K562 (cell line): ENCODE measurements around the gene RAB31. TPM values are rescaled to one million over a fixed set of nuclear protein-coding genes. Genes with fewer than 3 reads are reported as not detected.

Source experiments
- ATAC-seq: fragments of 200-7000 bp; cut with Tn5 transposase; 3 replicates; pipeline ENCODE4 v1.9.1; 2020; ENCODE audit warnings: moderate library complexity
- BruUV-seq: library from RNA; stranded (reverse); fragments of 400-500 nt; replicated peaks from 2 replicates; lab custom pipeline; 2021; lab: Mats Ljungman, UMichigan
- CTCF ChIA-PET: fragments of 300-600 bp; formaldehyde crosslinking; extraction: SDS; loops from one replicate; lab custom pipeline; 2021; ENCODE audit warnings: low intra/inter-chr PET ratio; lab: Yijun Ruan, JAX
- POLR2A ChIA-PET: fragments of 300-600, 350-650 bp; sonication (Branson Sonifier 250); formaldehyde crosslinking; extraction: SDS; loops from one replicate; lab custom pipeline; 2021; ENCODE audit warnings: antibody characterized with exemption, inconsistent platforms; lab: Yijun Ruan, JAX
- DNase-seq, 4 experiments: peaks; one replicate each; pipeline versions ENCODE4 v3.0.0 to v3.0.0-alpha.2; 2011 to 2018; ENCODE audit warnings: low spot score in 3 of 4, mixed read lengths in 3 of 4; ENCODE audit errors: extremely low read depth in 1 of 4
- FAIRE-seq: peaks from 2 replicates; lab custom pipeline; 2011; peaks lifted over from hg19 to GRCh38; lab: Jason Lieb, UNC
- H2AFZ ChIP-seq: 2 replicates; pipeline ENCODE4 v1.6.0; 2011; ENCODE audit warnings: low read depth, low read length, control low read depth, inconsistent platforms
- H3K27ac ChIP-seq: fragments of 200-600 bp; 3 replicates; pipeline ENCODE4 v1.8.0; 2011; ENCODE audit warnings: low read depth, mild to moderate bottlenecking, control low read depth, inconsistent platforms, low read length, moderate library complexity, mixed read lengths; ENCODE audit errors: extremely low read depth
- H3K27me3 ChIP-seq, 2 experiments: fragments of 300-600 bp in 1 of 2; 2 replicates in 1 of 2; 3 replicates in 1 of 2; pipeline versions ENCODE4 v1.6.0 to v1.8.0; 2011; ENCODE audit warnings: inconsistent platforms in 2 of 2, low read length in 2 of 2, mild to moderate bottlenecking in 1 of 2, mixed read lengths in 1 of 2, moderate library complexity in 1 of 2; ENCODE audit not compliant: control insufficient read depth in 2 of 2, insufficient read depth in 2 of 2
- H3K36me3 ChIP-seq: fragments of 300-600 bp; 3 replicates; pipeline ENCODE4 v1.8.0; 2011; ENCODE audit warnings: mild to moderate bottlenecking, low read length, inconsistent platforms; ENCODE audit not compliant: control insufficient read depth, insufficient read depth
- H3K4me1 ChIP-seq, 2 experiments: fragments of 200-600 bp in 1 of 2; replicated peaks in 1 of 2; 2 replicates in 1 of 2; 3 replicates in 1 of 2; pipeline versions ENCODE4 v1.5.1 to v1.8.0; 2011; ENCODE audit warnings: inconsistent platforms in 2 of 2, low read length in 2 of 2, mild to moderate bottlenecking in 1 of 2, mixed read lengths in 1 of 2, moderate library complexity in 1 of 2; ENCODE audit not compliant: control insufficient read depth in 2 of 2, insufficient read depth in 2 of 2
- H3K4me2 ChIP-seq: 2 replicates; pipeline ENCODE4 v1.6.1; 2011; ENCODE audit warnings: low read length, control low read depth, inconsistent platforms, mixed read lengths; ENCODE audit not compliant: insufficient read depth
- H3K4me3 ChIP-seq: fragments of 200-600 bp; sonication (generic), shearing (Covaris generic); 2 replicates; pipeline ENCODE4 v1.5.1; 2016; ENCODE audit warnings: control low read depth, inconsistent platforms
- H3K79me2 ChIP-seq: fragments of 200-600 bp; 3 replicates; pipeline ENCODE4 v1.8.0; 2011; ENCODE audit warnings: low read length, inconsistent platforms; ENCODE audit not compliant: control insufficient read depth, insufficient read depth
- H3K9ac ChIP-seq, 2 experiments: 2 replicates each; pipeline versions ENCODE4 v1.6.0 to v1.6.1; 2011; ENCODE audit warnings: low read depth in 2 of 2, low read length in 2 of 2, control low read depth in 1 of 2, inconsistent platforms in 1 of 2, mild to moderate bottlenecking in 1 of 2, mixed read lengths in 1 of 2; ENCODE audit not compliant: insufficient read depth in 1 of 2
- H3K9me1 ChIP-seq: one replicate; pipeline ENCODE4 v1.6.0; 2011; ENCODE audit warnings: inconsistent platforms, mild to moderate bottlenecking, low read length, moderate library complexity; ENCODE audit not compliant: control insufficient read depth, insufficient read depth
- H3K9me3 ChIP-seq: replicated peaks from 2 replicates; pipeline ENCODE4 v1.5.1; 2011; ENCODE audit warnings: low read depth, low read length, inconsistent platforms; ENCODE audit not compliant: control insufficient read depth, insufficient read depth
- H4K20me1 ChIP-seq: replicated peaks from 2 replicates; pipeline ENCODE4 v1.6.1; 2011; ENCODE audit warnings: low read length, inconsistent platforms, mixed read lengths; ENCODE audit not compliant: control insufficient read depth, insufficient read depth
- DMBX1 ChIP-seq: fragments of 250-450 bp; sonication (Bioruptor Pico); IDR thresholded peaks from 2 replicates; pipeline ENCODE4 v1.8.0; 2022; ENCODE audit warnings: inconsistent platforms, mild to moderate bottlenecking, moderate library complexity, borderline replicate concordance
- MYNN ChIP-seq, 2 experiments: sonication (generic); formaldehyde crosslinking in 1 of 2; IDR thresholded peaks; 2 replicates each; pipeline versions ENCODE4 v1.5.0 to v1.6.1; 2016 to 2020; ENCODE audit warnings: antibody characterized with exemption in 1 of 2, missing genetic modification reagents in 1 of 2
- TEAD2 ChIP-seq: fragments of 450-650 bp; IDR thresholded peaks from 2 replicates; pipeline ENCODE4 v1.6.1; 2016; ENCODE audit warnings: missing genetic modification characterization, control low read depth, missing compliant biosample characterization
- ZNF766 ChIP-seq: fragments of 200-800 bp; sonication (Bioruptor generic); conservative IDR thresholded peaks from 2 replicates; pipeline ENCODE4 v1.6.1; 2016; ENCODE audit warnings: missing genetic modification characterization, missing compliant biosample characterization
- WGBS: fragments of 100-300 bp; shearing (Covaris generic); methylation state at CpG from one replicate; pipeline ENCODE4 v1.1.6; 2016; ENCODE audit warnings: low coverage, mixed read lengths; ENCODE audit not compliant: insufficient coverage; ENCODE audit errors: missing lambda C conversion rate; 5-methylcytosine and 5-hydroxymethylcytosine counted together
- in situ Hi-C: fragments of 300-500 bp; cut with MboI; formaldehyde crosslinking; loops from 4 replicates; pipeline ENCODE4 v1.15.0; 2018; ENCODE audit warnings: inconsistent platforms, mixed read lengths
- intact Hi-C: fragments of 100-400 bp; cut with micrococcal nuclease; formaldehyde crosslinking; loops from 2 replicates; pipeline ENCODE4 v1.14.2; 2022
- polyA plus RNA-seq, 8 experiments: library from polyadenylated mRNA; depleted of rRNA in 4 of 8; stranded (reverse) in 5 of 8; unstranded in 3 of 8; fragments of >200 nt; fragmentation: Nextera tagmentation in 2 of 8; fragmentation: Illumina TruSeq in 1 of 8; extraction: Ambion mirVana in 2 of 8; extraction: Trizol in 1 of 8; gene quantifications; 2 replicates each; pipeline versions ENCODE4 v1.2.1 to v1.2.3, GENCODE V29; 2011 to 2014; ENCODE audit warnings: inconsistent platforms in 1 of 8, missing spikeins in 1 of 8
- total RNA-seq, 7 experiments: library from RNA; depleted of rRNA in 6 of 7; stranded (reverse); fragments of >200 nt in 6 of 7; fragmentation: Illumina TruSeq in 2 of 7; extraction: Trizol in 2 of 7; gene quantifications; 2 replicates each; pipeline versions ENCODE4 v1.2.1 to v1.2.3, GENCODE V29; 2011 to 2021; ENCODE audit warnings: low replicate concordance in 1 of 7

The RAB31 gene
- total and polyA plus RNA-seq, 9 of the 15 experiments (the other 6 are each of a cell fraction or from before 2014, with no cell fraction given): 20.7 to 70.4 (median 41.3) TPM

GRCh38 chr18:9808295-9809241 is 100.5 kb downstream of the RAB31 start (continued):
- TF ChIP-seq MYNN (IDR thresholded peaks at IDR 0.05) (0 out of 2 replicates have a peak, but pooled peaks have one; percentile 39), MYNN (CRISPR knock-in tag; IDR thresholded peaks at IDR 0.05) (no peak)
- TF ChIP-seq, all 486 proteins: peak for 6

- BruUV-seq: no TSS peak
- peaks cover 5% of the 10 kb centered on the region for H3K9me3 ChIP-seq
- POLR2A ChIA-PET: interaction anchor here (0.8 to 3.3 kb wide), 7 partner anchors 10 to 117 kb away, joined by 3 to 11 read pairs (median 3); no protein-coding TSS in a partner anchor
- H3K27me3 ChIP-seq: no peaks in the 10 kb centered on the region
- no peak overlapping the region for H3K4me3 ChIP-seq
- CTCF ChIA-PET: interaction anchor here (0.5 kb wide), 1 partner anchor 65 kb away, joined by 3 read pairs; no protein-coding TSS in a partner anchor
- TF ChIP-seq TEAD2 (tag): no peak
- TF ChIP-seq DMBX1 (CRISPR knock-in tag): 0 out of 2 replicates have a peak, but pooled peaks have one; percentile 17
- 0 out of 2 replicates have a peak, but pooled peaks have one; percentile 44 for TF ChIP-seq ZNF766 (CRISPR knock-in tag)
- FAIRE-seq (no peak), ATAC-seq (no peak), DNase-seq (no peak)
- no peak overlapping the region; the same call in 1 of the 2 replicates for H2AFZ ChIP-seq
- no peaks in the 10 kb centered on the region for H3K9me1 ChIP-seq
- in situ Hi-C loops (no loop called here), intact Hi-C loops (loop anchor here (5.0 kb wide), 2 partner anchors 108 to 143 kb away; no protein-coding TSS in a partner anchor)
- H3K36me3 ChIP-seq: peaks cover 8% of the 10 kb centered on the region
- H3K4me2 ChIP-seq: no peak overlapping the region; the same call in 1 of the 2 replicates
- peaks cover 22 to 37% of the 10 kb centered on the region in 2 experiments; a peak in 4 of 5 replicates for H3K4me1 ChIP-seq
- H3K27ac ChIP-seq: no peak overlapping the region
- peaks cover 37% of the 10 kb centered on the region for H3K79me2 ChIP-seq
- H4K20me1 ChIP-seq: no peaks in the 10 kb centered on the region
- peak overlapping the region in 1 of 2 experiments; percentile 2; a peak in 1 of 4 replicates for H3K9ac ChIP-seq
- WGBS: 73% methylated on average over 6 of the region's 6 CpGs
These were observed 101.6 kb downstream of the RAB31 start for GRCh38 chr18:9809697-9810096.
